Left colon (tissue), 2 donors: Measurements from ENCODE around the gene SLC31A2. TPM values are rescaled to one million over a fixed set of nuclear protein-coding genes. Genes with fewer than 3 reads are reported as not detected.
A peak's percentile ranks its signal among the peaks of the same experiment; 100 is the strongest.

Experiments
- ATAC-seq: fragments of 200-7000 bp; cut with Tn5 transposase; one replicate; pipeline ENCODE4 v1.9.1; 2020; ENCODE audit warnings: mild to moderate bottlenecking, moderate library complexity
- DNase-seq, 2 donors: peaks; one replicate each; pipeline ENCODE4 v3.0.0-alpha.2; 2020
- intact Hi-C, 2 donors: fragments of 100-400 bp; cut with DNase I in 1 of 2; cut with micrococcal nuclease in 1 of 2; formaldehyde crosslinking; loops; one replicate each; pipeline versions ENCODE4 v1.11.2 to v1.14.0; 2022; cut with DNase I, micrococcal nuclease
- total RNA-seq, 2 donors: library from RNA; stranded (reverse); fragmentation: NEBNext Ultra II Directional; extraction: Animal tissue kit (Norgen Biotek cat#: 25700); gene quantifications; one replicate each; pipeline ENCODE4 v1.2.1, GENCODE V29; 2021
- donor health status: DM: no; HTN: no; CAD: no.
- donor health status: DM: yes; HTN: yes; CAD: no.

SLC31A2 gene
- total RNA-seq, 2 donors from 2014 or later = 25.4 to 26.3 TPM

- DNase-seq = no peak
- intact Hi-C loops = no loop called here
- no peak for ATAC-seq
Measured at GRCh38 chr9:113179839-113180238, 29.0 kb downstream of the SLC31A2 start.

GRCh38 chr9:113181165-113181564 is 30.4 kb downstream of the SLC31A2 start:
- DNase-seq = no peak
- intact Hi-C loops = no loop called here
- ATAC-seq = no peak

- intact Hi-C loops = no loop called here
- ATAC-seq = no peak
- no peak for DNase-seq
Measured at GRCh38 chr9:113183956-113184488, 33.2 kb downstream of the SLC31A2 start.

- ATAC-seq = no peak
- intact Hi-C loops = no loop called here
- DNase-seq = no peak
Measured at GRCh38 chr9:113184539-113184938, 33.7 kb downstream of the SLC31A2 start.

- ATAC-seq (no peak), DNase-seq (no peak)
- intact Hi-C loops = no loop called here
Measured at GRCh38 chr9:113185271-113185670, 34.5 kb downstream of the SLC31A2 start.

- ATAC-seq (no peak), DNase-seq (no peak)
- intact Hi-C loops = no loop called here
Measured at GRCh38 chr9:113186137-113186755, 35.4 kb downstream of the SLC31A2 start.

GRCh38 chr9:113187929-113188595 is 37.3 kb downstream of the SLC31A2 start:
- peak; percentile 9 to 50 for DNase-seq
- intact Hi-C loops = no loop called here
- peak; percentile 29 for ATAC-seq

GRCh38 chr9:113192455-113192854 is 41.6 kb downstream of the SLC31A2 start:
- peak; percentile 77 for ATAC-seq
- DNase-seq = no peak
- intact Hi-C loops = no loop called here

- no peak for DNase-seq
- intact Hi-C loops = no loop called here
- no peak for ATAC-seq
Measured at GRCh38 chr9:113199683-113200329, 49.0 kb downstream of the SLC31A2 start.

- intact Hi-C loops = no loop called here
- no peak for ATAC-seq
- no peak for DNase-seq
Measured at GRCh38 chr9:113205432-113205831, 54.6 kb downstream of the SLC31A2 start.

- DNase-seq (no peak), ATAC-seq (no peak)
- intact Hi-C loops = no loop called here
Measured at GRCh38 chr9:113205861-113206260, 55.1 kb downstream of the SLC31A2 start.

- intact Hi-C loops = no loop called here
- DNase-seq (no peak), ATAC-seq (no peak)
Measured at GRCh38 chr9:113210815-113211214, 60.0 kb downstream of the SLC31A2 start.

Other genes starting within 250 kb of the SLC31A2 start
- under 1 TPM; 0.39 to 0.43 TPM for gene ZNF883, start 138.8 kb upstream of the SLC31A2 start, total RNA-seq
- gene ZFP37, start 94.3 kb upstream of the SLC31A2 start, total RNA-seq = under 1 TPM; 0.52 to 0.67 TPM
- 10 to 100 TPM; 23.5 to 25.0 TPM for gene FKBP15, start 70.3 kb downstream of the SLC31A2 start, total RNA-seq
- gene SLC31A1, start 70.5 kb downstream of the SLC31A2 start, total RNA-seq = 10 to 100 TPM; 34.5 to 55.8 TPM
- 10 to 100 TPM; 23.6 to 25.6 TPM for gene CDC26, start 124.6 kb downstream of the SLC31A2 start, total RNA-seq
- 10 to 100 TPM; 12.0 to 13.6 TPM for gene PRPF4, start 124.7 kb downstream of the SLC31A2 start, total RNA-seq
- 1 to 10 TPM in 1 of 2 donors, under 1 TPM in 1; 0.85 to 1.3 TPM for gene RNF183, start 152.4 kb downstream of the SLC31A2 start, total RNA-seq
- gene WDR31, start 189.3 kb downstream of the SLC31A2 start, total RNA-seq = 1 to 10 TPM; 3.0 to 3.6 TPM
- 10 to 100 TPM; 32.6 to 39.9 TPM for gene BSPRY, start 198.5 kb downstream of the SLC31A2 start, total RNA-seq
- gene HDHD3, start 226.0 kb downstream of the SLC31A2 start, total RNA-seq = 100 to 1,000 TPM; 143 to 156 TPM